CD14-positive monocyte (primary cell): ENCODE measurements around the gene UBL5. TPM values are rescaled to one million over a fixed set of nuclear protein-coding genes. Genes with fewer than 3 reads are reported as not detected.
A peak's percentile ranks its signal among the peaks of the same experiment; 100 is the strongest.

Experiments
- DNase-seq, 3 donors: peaks; one replicate each; pipeline ENCODE4 v3.0.0-alpha.2; 2011 to 2022
- H2AFZ ChIP-seq: 2 replicates; pipeline ENCODE4 v1.6.0; 2012; ENCODE audit warnings: mild to moderate bottlenecking, low read depth, low read length, inconsistent platforms; ENCODE audit not compliant: insufficient read depth, poor library complexity, severe bottlenecking
- H3K27ac ChIP-seq, 2 donors: 1 replicate in 1 of 2; 2 replicates in 1 of 2; pipeline ENCODE4 v1.5.1; 2012 to 2013; ENCODE audit warnings: low read length in 2 of 2, control low read depth in 1 of 2, inconsistent platforms in 1 of 2, low read depth in 1 of 2, mild to moderate bottlenecking in 1 of 2
- H3K27me3 ChIP-seq, 2 donors: one replicate each; pipeline versions ENCODE4 v1.6.0 to v1.6.1; 2011 to 2013; ENCODE audit warnings: low read length in 2 of 2; ENCODE audit not compliant: control insufficient read depth in 2 of 2, insufficient read depth in 2 of 2
- H3K36me3 ChIP-seq, 2 donors: replicated peaks in 1 of 2; 1 replicate in 1 of 2; 2 replicates in 1 of 2; pipeline versions ENCODE4 v1.5.1 to v1.6.1; 2012 to 2013; ENCODE audit warnings: low read length in 2 of 2, control low read depth in 1 of 2, inconsistent platforms in 1 of 2, mild to moderate bottlenecking in 1 of 2; ENCODE audit not compliant: insufficient read depth in 2 of 2, control insufficient read depth in 1 of 2
- H3K4me1 ChIP-seq, 2 donors: 1 replicate in 1 of 2; 2 replicates in 1 of 2; pipeline versions ENCODE4 v1.5.1 to v1.6.1; 2012 to 2013; ENCODE audit warnings: low read length in 2 of 2, control low read depth in 1 of 2, inconsistent platforms in 1 of 2, mild to moderate bottlenecking in 1 of 2, moderate library complexity in 1 of 2; ENCODE audit not compliant: insufficient read depth in 2 of 2, control insufficient read depth in 1 of 2
- H3K4me2 ChIP-seq: replicated peaks from 2 replicates; pipeline ENCODE3; 2012; ENCODE audit warnings: low read length, moderate library complexity, mild to moderate bottlenecking; ENCODE audit not compliant: poor library complexity, severe bottlenecking; ENCODE audit errors: extremely low read depth
- H3K4me3 ChIP-seq, 3 experiments: fragments of 200-600 bp in 1 of 3; sonication (generic) in 1 of 3; replicated peaks in 1 of 3; 1 replicate in 2 of 3; 2 replicates in 1 of 3; pipeline ENCODE4 v1.5.1; 2011 to 2013; ENCODE audit warnings: low read length in 3 of 3, mild to moderate bottlenecking in 3 of 3, control low read depth in 2 of 3, low read depth in 2 of 3, inconsistent platforms in 1 of 3, moderate library complexity in 1 of 3
- H3K79me2 ChIP-seq: 2 replicates; pipeline ENCODE4 v1.6.0; 2012; ENCODE audit warnings: mild to moderate bottlenecking, control low read depth, inconsistent platforms, low read length, moderate library complexity; ENCODE audit not compliant: insufficient read depth
- H3K9ac ChIP-seq: 2 replicates; pipeline ENCODE4 v1.6.0; 2017; ENCODE audit warnings: low read length, mild to moderate bottlenecking; ENCODE audit not compliant: insufficient read depth, poor library complexity, severe bottlenecking
- H3K9me3 ChIP-seq, 2 donors: replicated peaks in 1 of 2; 1 replicate in 1 of 2; 2 replicates in 1 of 2; pipeline versions ENCODE4 v1.5.1 to v1.6.1; 2012 to 2013; ENCODE audit warnings: low read length in 2 of 2, control low read depth in 1 of 2; ENCODE audit not compliant: control insufficient read depth in 1 of 2, insufficient read depth in 1 of 2
- H4K20me1 ChIP-seq: 2 replicates; pipeline ENCODE4 v1.6.0; 2012; ENCODE audit warnings: mild to moderate bottlenecking, low read length, control low read depth, moderate library complexity; ENCODE audit not compliant: insufficient read depth
- H3K27ac Mint-ChIP-seq, 7 donors: one replicate each; pipeline ENCODE4 v1.8.0; 2020; ENCODE audit warnings: mild to moderate bottlenecking in 7 of 7, mixed read lengths in 7 of 7, moderate library complexity in 6 of 7, inconsistent platforms in 2 of 7
- H3K27me3 Mint-ChIP-seq, 3 donors: one replicate each; pipeline ENCODE4 v1.8.0; 2021 to 2022; ENCODE audit warnings: low read depth in 3 of 3, mild to moderate bottlenecking in 3 of 3, mixed read lengths in 3 of 3, moderate library complexity in 3 of 3, inconsistent platforms in 1 of 3
- H3K36me3 Mint-ChIP-seq, 2 donors: one replicate each; pipeline ENCODE4 v1.8.0; 2020; ENCODE audit warnings: mixed read lengths in 2 of 2, inconsistent platforms in 1 of 2, mild to moderate bottlenecking in 1 of 2
- H3K4me1 Mint-ChIP-seq: one replicate; pipeline ENCODE4 v1.8.0; 2020; ENCODE audit warnings: mild to moderate bottlenecking, mixed read lengths
- H3K4me3 Mint-ChIP-seq, 2 donors: one replicate each; pipeline ENCODE4 v1.8.0; 2020; ENCODE audit warnings: mild to moderate bottlenecking in 2 of 2, mixed read lengths in 2 of 2, moderate library complexity in 1 of 2
- H3K9me3 Mint-ChIP-seq, 7 donors: one replicate each; pipeline ENCODE4 v1.8.0; 2020 to 2022; ENCODE audit warnings: mixed read lengths in 7 of 7, mild to moderate bottlenecking in 6 of 7, moderate library complexity in 6 of 7, inconsistent platforms in 2 of 7
- CTCF ChIP-seq: fragments of 200-600 bp; IDR thresholded peaks from one replicate; pipeline ENCODE4 v1.8.0; 2022; ENCODE audit warnings: antibody characterized with exemption, mild to moderate bottlenecking
- WGBS: methylation state at CpG from one replicate; pipeline ENCODE4 v1.1.5; 2013; ENCODE audit warnings: missing lambda C conversion rate; ENCODE audit not compliant: insufficient coverage; 5-methylcytosine and 5-hydroxymethylcytosine counted together
- intact Hi-C, 2 donors: fragments of 100-400 bp; cut with micrococcal nuclease; formaldehyde crosslinking; loops; one replicate each; pipeline versions ENCODE4 v1.15.0 to v1.15.1; 2023
- polyA plus RNA-seq, 3 donors: library from polyadenylated mRNA; depleted of rRNA in 1 of 3; unstranded in 2 of 3; stranded (reverse) in 1 of 3; fragments of 300-500 nt in 2 of 3; fragments of >200 nt in 1 of 3; fragmentation: Illumina TruSeq in 2 of 3; gene quantifications; 1 replicate in 2 of 3; 2 replicates in 1 of 3; pipeline ENCODE4 v1.2.3, GENCODE V29; 2012 to 2021

UBL5 gene
- polyA plus RNA-seq, 3 donors = 713 to 783 (median 728) TPM

DNA sequence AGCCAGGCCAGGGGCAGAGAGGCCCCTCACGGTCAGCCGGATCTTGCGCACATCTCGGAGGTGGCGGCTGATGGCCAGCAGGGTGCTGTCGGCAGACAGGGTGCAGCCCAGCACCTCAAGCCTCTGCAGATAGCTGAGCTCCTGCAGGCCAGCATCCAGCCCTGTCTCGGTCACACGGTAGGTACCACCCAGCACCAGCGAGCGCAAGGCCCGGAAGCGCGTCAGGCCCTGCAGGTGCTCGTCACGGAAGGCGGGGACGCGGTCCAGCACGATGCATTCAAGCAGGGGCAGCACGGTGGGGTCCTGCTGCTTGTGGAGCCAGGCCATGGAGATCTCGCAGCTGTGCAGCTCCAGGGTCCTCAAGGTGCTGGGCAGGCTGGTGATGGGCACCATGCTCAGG lies 16.6 kb upstream of the UBL5 start:
- Mint-ChIP-seq H3K4me1 (no peaks in the 10 kb centered on the region), H3K36me3 (peaks cover 45 to 85% of the 10 kb centered on the region in 2 donors), H3K27me3 (peaks cover 0 to 2% (median 0%) of the 10 kb centered on the region in 3 donors), H3K4me3 (no peak overlapping the region), H3K9me3 (peaks cover 3 to 12% (median 9%) of the 10 kb centered on the region in 7 donors), H3K27ac (no peak overlapping the region)
- Histone ChIP-seq H3K36me3 (peaks cover 40 to 73% of the 10 kb centered on the region in 2 donors), H3K27me3 (no peaks in the 10 kb centered on the region), H3K4me2 (no peak overlapping the region), H4K20me1 (no peaks in the 10 kb centered on the region), H2AFZ (no peak overlapping the region), H3K79me2 (peaks cover 27% of the 10 kb centered on the region), H3K27ac (no peak overlapping the region), H3K4me3 (no peak overlapping the region), H3K9ac (no peak overlapping the region), H3K4me1 (no peaks in the 10 kb centered on the region), H3K9me3 (peaks cover 0 to 11% of the 10 kb centered on the region in 2 donors)
- intact Hi-C loops = loop anchor here in 1 of 2 donors (10.0 kb wide), 1 partner anchor 1886 kb away; the partner anchor contains the start of genes CTXN1 and SNAPC2
- WGBS = 98% methylated on average over 21 of the region's 21 CpGs
- no peak for TF ChIP-seq CTCF
- no peak for DNase-seq

- H3K9ac ChIP-seq = peak overlapping the region; percentile 92
- WGBS = under 1% methylated on average over 37 of the region's 39 CpGs
- peaks cover 0 to 11% of the 10 kb centered on the region in 2 donors for H3K9me3 ChIP-seq
- Mint-ChIP-seq H3K4me3 (peak overlapping the region; percentile 87 to 92), H3K4me1 (peaks cover 20% of the 10 kb centered on the region), H3K27me3 (no peaks in the 10 kb centered on the region), H3K36me3 (peaks cover 21 to 39% of the 10 kb centered on the region in 2 donors), H3K27ac (peak overlapping the region; percentile 96 to 98 (median 97)), H3K9me3 (peaks cover 8 to 20% (median 12%) of the 10 kb centered on the region in 7 donors)
- H3K4me3 ChIP-seq = peak overlapping the region; percentile 82 to 99 (median 92)
- DNase-seq = no peak
- no peak for TF ChIP-seq CTCF
- H2AFZ ChIP-seq = peak overlapping the region; percentile 84
- H3K27me3 ChIP-seq = no peaks in the 10 kb centered on the region
- H3K4me1 ChIP-seq = peaks cover 15 to 22% of the 10 kb centered on the region in 2 donors
- intact Hi-C loops = loop anchor here in 1 of 2 donors (2.0 to 10.0 kb wide), 2 partner anchors 985 to 1893 kb away; partner anchors contain the start of genes CTXN1, MBD3L1, SNAPC2 and ZNF558
- H4K20me1 ChIP-seq = no peaks in the 10 kb centered on the region
- H3K36me3 ChIP-seq = peaks cover 5 to 26% of the 10 kb centered on the region in 2 donors
- H3K79me2 ChIP-seq = peaks cover 42% of the 10 kb centered on the region
- peak overlapping the region; percentile 93 for H3K4me2 ChIP-seq
- H3K27ac ChIP-seq = peak overlapping the region; percentile 96 to 99
These were observed 9.5 kb upstream of the UBL5 start for GRCh38 chr19:9818175-9818733.
